ENCODE measurements around the gene TBC1D16.

DNA sequence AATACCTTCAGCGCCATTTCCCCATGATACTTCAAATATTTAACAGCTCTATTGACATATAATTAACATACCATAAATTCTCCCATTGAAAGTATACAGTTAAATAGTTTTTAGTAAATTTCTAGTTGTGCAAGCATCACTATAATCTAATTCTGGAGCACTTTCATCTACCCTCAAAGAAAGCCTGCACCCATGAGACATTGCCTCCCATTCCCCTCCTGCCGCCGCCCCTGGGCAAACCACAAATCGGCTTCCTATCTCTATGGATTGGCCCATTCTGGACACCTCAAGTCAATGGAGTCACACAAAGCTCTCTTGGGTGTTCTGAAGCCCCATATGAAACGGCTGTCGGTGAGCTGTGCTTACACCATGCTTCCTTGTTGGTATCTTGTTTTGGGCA, 119.2 kb downstream of the TBC1D16 start:
- TF ChIP-seq, protein P1, sequence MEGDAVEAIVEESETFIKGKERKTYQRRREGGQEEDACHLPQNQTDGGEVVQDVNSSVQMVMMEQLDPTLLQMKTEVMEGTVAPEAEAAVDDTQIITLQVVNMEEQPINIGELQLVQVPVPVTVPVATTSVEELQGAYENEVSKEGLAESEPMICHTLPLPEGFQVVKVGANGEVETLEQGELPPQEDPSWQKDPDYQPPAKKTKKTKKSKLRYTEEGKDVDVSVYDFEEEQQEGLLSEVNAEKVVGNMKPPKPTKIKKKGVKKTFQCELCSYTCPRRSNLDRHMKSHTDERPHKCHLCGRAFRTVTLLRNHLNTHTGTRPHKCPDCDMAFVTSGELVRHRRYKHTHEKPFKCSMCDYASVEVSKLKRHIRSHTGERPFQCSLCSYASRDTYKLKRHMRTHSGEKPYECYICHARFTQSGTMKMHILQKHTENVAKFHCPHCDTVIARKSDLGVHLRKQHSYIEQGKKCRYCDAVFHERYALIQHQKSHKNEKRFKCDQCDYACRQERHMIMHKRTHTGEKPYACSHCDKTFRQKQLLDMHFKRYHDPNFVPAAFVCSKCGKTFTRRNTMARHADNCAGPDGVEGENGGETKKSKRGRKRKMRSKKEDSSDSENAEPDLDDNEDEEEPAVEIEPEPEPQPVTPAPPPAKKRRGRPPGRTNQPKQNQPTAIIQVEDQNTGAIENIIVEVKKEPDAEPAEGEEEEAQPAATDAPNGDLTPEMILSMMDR (IDR thresholded peaks at IDR 0.05), result no peak
- no peak for TF ChIP-seq POLR2A (IDR thresholded peaks at IDR 0.05)
